ENCODE measurements around the gene CDK16.
A peak's percentile ranks its signal among the peaks of the same experiment; 100 is the strongest.
"Not testable (repeated sequence)": the region's sequence is repeated elsewhere in the genome, so short reads cannot be mapped to it uniquely, and the experiment has no call there.

CDK16 gene

DNA sequence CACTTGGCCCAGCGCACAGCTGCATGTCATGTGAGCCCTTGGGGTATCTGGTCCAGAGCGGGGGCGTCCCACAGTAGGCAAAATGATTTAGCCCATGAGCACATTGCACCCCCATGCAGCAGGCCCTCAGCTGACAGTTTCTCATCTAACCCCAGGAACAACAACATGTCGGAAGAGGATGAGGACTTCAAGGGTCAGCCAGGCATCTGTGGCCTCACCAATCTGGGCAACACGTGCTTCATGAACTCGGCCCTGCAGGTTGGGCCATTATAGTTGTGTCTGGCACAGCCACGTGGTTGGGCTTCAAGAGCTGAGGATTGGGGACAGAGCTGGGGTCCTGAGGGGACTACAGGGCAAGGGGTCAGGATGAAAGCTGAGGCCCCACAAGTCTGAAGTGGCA is 22.1 kb downstream of the CDK16 start:
- intact Hi-C loops (cut with DNase I), result no loop called here
- DNase-seq, result no peak

DNA sequence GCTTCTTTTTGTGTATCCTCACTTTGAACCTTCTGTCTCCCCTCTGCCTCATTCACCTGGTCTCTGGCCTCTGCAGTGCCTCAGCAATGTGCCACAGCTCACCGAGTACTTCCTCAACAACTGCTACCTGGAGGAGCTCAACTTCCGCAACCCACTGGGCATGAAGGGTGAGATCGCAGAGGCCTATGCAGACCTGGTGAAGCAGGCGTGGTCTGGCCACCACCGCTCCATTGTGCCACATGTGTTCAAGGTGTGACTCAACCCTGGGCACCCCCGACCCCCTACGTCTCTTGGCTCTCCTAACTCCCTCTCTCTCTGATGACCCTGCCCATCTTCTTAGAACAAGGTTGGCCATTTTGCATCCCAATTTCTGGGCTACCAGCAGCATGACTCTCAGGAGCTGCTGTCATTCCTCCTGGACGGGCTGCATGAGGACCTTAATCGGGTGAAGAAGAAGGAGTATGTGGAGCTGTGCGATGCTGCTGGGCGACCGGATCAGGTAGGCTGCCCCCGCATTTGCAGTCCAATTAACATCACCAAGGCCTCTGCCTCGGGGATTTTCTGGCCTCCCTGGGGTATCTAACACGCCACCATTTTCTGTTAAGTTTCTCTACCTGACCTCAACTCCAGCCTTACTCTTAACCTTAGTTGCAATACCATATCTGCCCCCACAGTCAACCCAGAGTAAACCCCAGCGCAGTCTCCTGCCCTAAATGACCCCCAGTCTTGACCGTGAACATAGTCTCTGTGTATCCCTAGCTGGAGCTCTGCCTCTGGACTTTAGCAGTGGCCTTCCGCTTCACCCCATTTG is 22.9 kb downstream of the CDK16 start:
- DNase-seq, result no peak
- intact Hi-C loops (cut with DNase I), result no loop called here

DNA sequence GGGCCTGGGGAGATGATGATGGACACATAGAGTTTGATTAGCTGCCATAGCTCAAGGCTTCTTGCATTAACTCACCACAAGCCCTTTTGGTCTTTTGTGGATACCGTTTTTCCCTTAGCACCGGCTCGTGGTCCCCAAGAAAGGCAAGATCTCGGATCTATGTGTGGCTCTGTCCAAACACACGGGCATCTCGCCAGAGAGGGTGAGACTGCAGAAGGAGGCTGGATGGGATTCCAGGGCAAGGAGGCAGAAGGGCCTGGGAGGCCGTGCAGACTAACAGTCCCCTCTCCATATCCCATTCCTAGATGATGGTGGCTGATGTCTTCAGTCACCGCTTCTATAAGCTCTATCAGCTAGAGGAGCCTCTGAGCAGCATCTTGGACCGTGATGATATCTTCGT is 23.8 kb downstream of the CDK16 start:
- intact Hi-C loops (cut with DNase I), result no loop called here
- no peak for DNase-seq

DNA sequence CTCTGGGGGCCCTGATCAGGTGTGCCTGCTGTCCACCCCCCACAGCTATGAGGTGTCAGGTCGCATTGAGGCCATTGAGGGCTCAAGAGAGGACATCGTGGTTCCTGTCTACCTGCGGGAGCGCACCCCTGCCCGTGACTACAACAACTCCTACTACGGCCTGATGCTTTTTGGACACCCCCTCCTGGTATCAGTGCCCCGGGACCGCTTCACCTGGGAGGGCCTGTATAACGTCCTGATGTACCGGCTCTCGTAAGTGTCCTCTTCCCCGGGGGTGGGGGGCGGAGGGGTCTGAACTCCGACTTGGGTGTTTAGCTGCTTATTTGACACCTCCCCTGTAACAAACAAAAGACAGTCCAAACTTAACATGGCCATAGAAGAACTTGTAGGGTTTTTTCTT is 24.9 kb downstream of the CDK16 start:
- intact Hi-C loops (cut with DNase I), result no loop called here

DNA sequence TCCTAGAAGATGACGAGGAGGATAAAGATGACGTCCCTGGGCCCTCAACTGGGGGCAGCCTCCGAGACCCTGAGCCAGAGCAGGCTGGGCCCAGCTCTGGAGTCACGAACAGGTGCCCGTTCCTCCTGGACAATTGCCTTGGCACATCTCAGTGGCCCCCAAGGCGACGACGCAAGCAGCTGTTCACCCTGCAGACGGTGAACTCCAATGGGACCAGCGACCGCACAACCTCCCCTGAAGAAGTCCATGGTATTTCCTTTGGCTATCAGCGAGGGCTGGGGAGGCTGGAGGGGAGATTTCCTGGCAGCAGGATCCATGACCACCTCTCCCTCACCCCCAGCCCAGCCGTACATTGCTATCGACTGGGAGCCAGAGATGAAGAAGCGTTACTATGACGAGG is 26.2 kb downstream of the CDK16 start:
- DNase-seq, result no peak
- intact Hi-C loops (cut with DNase I), result no loop called here

More for the DNA sequence above, 24.9 kb downstream of the CDK16 start:
- DNase-seq, result no peak

DNA sequence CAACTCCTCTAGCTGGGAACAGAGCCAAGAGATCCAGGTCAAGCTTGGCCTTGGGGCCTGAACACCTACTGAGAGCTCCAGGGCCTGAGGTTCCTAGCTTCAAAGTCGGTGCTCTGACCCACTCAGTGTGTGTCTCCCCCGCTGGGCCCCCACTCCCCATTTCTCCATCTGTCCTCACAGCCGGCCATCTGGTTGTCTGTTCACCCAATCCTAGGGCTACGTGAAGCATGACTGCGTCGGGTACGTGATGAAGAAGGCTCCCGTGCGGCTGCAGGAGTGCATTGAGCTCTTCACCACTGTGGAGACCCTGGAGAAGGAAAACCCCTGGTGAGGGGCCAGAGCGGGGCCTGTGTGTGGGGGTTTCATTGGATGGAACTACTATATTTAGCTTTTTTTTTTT is 26.7 kb downstream of the CDK16 start:
- DNase-seq, result no peak
- intact Hi-C loops (cut with DNase I), result no loop called here

DNA sequence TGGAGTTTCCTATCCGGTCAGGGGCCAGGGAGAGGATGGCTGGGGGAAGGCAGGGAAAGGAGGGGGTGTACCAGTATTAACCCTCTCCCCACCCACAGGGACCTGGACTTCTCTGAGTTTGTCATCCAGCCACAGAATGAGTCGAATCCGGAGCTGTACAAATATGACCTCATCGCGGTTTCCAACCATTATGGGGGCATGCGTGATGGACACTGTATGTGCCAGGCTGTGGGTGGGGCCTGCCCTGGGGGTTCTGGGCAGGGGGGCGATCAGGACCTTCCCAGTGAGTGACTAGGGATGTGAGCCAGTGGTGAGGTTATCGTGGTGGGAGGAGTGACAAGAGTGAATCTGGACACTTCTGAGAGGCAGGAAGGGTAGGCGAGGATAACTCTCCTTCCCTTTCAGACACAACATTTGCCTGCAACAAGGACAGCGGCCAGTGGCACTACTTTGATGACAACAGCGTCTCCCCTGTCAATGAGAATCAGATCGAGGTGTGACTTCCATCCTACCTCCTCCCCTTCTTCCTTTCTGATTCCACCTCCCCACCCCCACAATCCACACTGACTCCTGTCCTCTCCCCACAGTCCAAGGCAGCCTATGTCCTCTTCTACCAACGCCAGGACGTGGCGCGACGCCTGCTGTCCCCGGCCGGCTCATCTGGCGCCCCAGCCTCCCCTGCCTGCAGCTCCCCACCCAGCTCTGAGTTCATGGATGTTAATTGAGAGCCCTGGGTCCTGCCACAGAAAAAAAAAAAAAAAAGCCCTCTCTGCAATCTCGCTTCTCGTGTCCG is 28.9 kb downstream of the CDK16 start:
- peak in 1 of 10 donors; percentile 62 for DNase-seq
- intact Hi-C loops (cut with DNase I), result no loop called here

DNA sequence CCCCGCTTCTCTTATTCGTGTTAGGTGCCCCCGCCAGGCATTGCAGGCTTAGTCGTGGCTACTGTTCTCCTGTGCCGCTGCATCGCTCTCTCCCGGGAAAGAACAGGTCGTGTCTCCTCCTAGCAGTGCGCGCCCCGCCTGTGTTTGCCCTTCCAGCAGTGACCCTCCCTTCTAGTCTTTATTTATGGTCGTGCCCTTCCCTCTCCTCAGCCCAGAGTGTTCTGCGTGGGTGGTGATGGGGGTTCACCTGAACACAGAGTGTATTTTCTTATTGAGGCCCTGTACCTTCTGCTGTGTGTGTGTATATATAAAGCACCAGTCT is 29.5 kb downstream of the CDK16 start:
- DNase-seq, result no peak
- intact Hi-C loops (cut with DNase I), result no loop called here

DNA sequence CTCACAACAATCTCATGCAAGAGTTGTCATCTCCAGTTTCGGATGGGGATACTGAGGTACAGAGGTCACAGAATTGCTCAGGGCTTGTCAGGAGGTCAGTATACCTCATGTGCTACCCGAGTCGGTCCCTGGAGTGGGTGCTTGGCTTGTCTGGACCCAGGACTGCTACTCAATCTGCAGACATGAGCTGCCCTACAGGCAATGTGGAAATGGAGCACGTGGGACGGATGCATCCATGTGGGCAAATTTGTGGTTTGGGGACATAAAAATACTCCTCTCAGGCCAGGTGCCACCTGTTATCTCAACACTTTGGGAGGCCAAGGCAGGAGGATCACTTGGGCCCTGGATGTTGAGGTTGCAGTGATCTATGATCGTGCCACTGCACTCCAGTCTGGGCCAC is 30.1 kb downstream of the CDK16 start:
- intact Hi-C loops (cut with DNase I), result no loop called here
- DNase-seq, result peak in 1 of 10 donors; percentile 21

DNA sequence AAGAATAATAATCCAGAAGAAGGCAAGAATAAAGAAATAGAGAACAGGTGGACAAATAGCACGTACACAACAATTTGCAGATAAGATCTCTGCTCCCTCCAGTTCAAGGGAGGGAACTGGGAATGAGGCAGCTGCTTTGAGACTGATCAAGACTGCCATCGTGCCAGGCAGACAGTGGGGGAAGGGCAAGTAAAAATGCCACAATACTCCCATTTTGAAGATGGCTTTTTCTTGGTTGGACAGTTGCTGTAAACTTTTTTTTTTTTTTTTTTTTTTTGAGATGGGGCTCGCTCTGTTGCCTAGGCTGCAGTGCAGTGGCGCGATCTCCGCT is 31.5 kb downstream of the CDK16 start:
- intact Hi-C loops (cut with DNase I), result no loop called here
- DNase-seq, result no peak

DNA sequence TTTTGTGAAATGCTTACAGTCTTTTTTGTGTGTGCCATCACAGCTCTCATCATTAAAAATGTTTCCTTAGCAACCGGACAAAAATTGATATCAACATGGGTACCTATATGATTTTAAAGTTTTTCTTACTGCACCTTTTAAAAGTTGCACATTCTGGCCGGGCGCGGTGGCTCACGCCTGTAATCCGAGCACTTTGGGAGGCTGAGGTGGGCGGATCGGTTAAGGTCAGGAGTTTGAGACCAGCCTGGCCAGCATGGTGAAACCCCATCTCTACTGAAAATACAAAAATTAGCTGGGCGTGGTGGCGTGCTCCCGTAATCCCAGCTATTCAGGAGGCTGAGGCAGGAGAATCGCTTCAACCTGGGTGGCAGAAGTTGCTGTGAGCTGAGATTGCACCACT is 39.1 kb downstream of the CDK16 start:
- DNase-seq, result peak in 1 of 10 donors; percentile 43
- intact Hi-C loops (cut with DNase I), result not testable (repeated sequence)

DNA sequence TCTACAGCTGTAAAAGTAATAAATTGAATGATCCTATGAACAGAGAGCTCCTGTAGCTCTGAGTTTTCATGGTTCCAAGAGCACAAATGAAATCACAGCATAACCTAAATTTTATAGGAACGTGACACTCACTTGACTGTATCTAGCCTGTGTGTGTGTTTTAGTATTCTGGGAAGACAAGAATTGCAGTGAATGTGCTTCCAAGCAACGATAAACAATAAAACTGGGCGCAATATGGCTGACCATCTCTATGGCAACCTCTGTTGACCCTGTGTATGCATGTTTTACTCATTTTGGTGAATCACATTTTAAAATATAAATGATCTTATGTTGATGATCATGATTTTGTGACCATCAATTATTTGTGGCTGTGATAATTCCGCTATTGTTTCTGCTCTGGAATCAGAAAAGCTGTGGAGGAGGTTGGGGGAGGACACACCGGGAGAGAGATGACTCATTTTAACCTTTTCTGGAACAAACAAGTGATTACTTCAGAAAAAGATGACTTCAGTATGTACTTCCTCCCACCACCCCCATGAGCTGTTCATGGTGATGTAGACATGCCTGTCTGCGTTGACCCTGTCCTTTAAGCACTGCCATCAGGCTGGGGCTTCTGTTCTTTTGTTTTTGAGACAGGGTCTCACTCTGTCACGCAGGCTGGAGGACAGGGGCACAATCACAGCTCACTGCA is 46.1 kb downstream of the CDK16 start:
- intact Hi-C loops (cut with DNase I), result no loop called here
- no peak for DNase-seq

DNA sequence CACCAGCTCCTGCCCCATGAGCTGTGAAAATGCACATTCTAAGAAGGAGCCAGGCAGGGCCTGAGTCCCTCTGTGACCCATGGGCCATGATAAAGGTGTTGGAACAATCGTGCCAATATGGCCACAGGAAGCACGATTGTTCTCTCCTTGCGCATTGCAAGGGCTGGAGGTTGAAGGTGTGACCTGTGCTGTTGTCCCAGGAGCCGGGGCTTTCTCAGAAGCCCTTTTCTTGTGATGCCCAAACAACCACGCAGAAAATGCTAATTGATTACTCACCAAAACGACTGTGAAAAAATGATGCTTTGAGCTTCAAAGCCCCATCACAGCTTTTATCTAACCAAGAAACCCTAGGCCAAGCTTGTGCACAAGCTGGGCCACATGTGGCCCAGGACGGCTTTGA is 48.2 kb downstream of the CDK16 start:
- no peak for DNase-seq
- intact Hi-C loops (cut with DNase I), result no loop called here

DNA sequence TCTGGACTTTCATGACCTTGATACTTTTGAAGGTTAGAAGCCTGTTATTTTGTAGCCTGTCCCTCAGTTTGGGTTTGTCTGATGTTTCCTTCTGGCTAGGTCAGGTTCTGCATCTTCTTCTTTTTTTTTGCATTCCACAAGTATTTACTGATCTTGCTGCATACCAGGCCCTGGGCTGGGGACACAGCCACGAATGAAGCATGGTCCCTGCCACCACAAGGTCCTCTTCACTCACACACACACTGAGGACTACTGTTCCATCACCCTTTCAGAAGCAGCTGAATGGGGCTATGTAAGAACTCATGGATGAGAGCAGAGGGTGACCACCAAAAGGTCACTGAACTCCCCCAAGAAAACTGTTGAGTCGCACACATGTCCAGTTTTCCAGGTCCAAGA is 53.5 kb downstream of the CDK16 start:
- intact Hi-C loops (cut with DNase I), result no loop called here
- no peak for DNase-seq

DNA sequence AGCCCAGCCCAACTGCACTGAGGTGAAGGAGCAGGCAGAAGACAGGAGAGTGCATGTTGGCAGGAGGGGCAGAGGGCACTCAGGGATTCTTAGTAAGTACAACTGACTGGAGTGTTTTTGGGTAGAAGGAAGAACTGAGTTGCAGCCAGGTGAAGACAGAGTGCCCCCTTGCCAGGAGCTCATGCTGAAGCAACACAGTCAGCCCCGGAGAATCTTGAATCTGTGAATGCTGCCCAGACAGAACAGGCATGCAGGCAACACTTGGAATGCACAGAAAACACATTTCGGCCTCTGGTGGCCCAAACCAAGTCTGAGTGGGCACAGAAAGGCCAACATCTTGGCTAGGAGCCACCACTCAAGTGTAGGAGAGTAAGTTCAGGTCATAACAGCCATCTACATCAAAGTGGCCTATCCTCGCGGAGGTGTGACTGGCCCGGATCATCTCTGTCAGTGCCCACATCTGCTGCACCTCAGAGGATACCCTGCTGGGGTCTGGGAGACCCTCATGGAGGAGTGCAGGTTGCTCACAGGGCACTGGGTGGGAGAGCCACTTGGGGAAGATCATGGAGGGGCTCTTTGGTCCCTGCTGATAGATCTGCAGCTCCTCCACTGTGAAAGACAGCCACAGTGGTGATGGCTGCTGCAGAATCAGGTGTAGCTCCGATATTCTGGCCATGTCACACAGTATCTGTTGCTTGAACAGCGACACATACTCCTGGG is 54.7 kb downstream of the CDK16 start:
- DNase-seq, result no peak
- intact Hi-C loops (cut with DNase I), result no loop called here

DNA sequence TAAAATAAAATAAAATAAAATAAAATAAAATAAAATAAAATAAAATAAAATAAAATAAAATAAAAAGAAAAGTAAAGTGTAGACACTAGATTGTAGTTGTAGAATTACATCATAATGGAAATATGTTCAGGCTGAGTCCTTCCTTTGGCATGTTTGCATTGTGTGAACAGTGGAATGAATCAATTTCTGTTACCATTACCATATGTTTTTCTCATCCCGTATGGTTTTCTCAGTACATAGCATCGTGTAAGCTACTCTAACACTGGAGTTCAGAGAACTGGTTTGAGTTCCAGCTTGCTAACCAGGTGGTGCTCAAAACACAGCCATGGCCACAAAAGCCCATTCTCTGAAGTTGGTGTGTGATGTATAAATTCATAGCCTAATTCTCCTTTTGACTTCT is 60.2 kb downstream of the CDK16 start:
- no peak for DNase-seq
- intact Hi-C loops (cut with DNase I), result no loop called here

Measured in posterior cingulate gyrus (tissue), 11 donors.